GM18511 (cell line): ENCODE data around the gene SELENOO.
"Not testable (repeated sequence)": the region's sequence is repeated elsewhere in the genome, so short reads cannot be mapped to it uniquely, and the experiment has no call there.

Experiments
- ATAC-seq: cut with Tn5 transposase; IDR thresholded peaks from one replicate; pipeline ENCODE4 v1.9.1; 2021; ENCODE audit warnings: mild to moderate bottlenecking, moderate library complexity; ENCODE audit not compliant: unreplicated experiment

Gene SELENOO, protein sequence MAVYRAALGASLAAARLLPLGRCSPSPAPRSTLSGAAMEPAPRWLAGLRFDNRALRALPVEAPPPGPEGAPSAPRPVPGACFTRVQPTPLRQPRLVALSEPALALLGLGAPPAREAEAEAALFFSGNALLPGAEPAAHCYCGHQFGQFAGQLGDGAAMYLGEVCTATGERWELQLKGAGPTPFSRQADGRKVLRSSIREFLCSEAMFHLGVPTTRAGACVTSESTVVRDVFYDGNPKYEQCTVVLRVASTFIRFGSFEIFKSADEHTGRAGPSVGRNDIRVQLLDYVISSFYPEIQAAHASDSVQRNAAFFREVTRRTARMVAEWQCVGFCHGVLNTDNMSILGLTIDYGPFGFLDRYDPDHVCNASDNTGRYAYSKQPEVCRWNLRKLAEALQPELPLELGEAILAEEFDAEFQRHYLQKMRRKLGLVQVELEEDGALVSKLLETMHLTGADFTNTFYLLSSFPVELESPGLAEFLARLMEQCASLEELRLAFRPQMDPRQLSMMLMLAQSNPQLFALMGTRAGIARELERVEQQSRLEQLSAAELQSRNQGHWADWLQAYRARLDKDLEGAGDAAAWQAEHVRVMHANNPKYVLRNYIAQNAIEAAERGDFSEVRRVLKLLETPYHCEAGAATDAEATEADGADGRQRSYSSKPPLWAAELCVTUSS

DNA sequence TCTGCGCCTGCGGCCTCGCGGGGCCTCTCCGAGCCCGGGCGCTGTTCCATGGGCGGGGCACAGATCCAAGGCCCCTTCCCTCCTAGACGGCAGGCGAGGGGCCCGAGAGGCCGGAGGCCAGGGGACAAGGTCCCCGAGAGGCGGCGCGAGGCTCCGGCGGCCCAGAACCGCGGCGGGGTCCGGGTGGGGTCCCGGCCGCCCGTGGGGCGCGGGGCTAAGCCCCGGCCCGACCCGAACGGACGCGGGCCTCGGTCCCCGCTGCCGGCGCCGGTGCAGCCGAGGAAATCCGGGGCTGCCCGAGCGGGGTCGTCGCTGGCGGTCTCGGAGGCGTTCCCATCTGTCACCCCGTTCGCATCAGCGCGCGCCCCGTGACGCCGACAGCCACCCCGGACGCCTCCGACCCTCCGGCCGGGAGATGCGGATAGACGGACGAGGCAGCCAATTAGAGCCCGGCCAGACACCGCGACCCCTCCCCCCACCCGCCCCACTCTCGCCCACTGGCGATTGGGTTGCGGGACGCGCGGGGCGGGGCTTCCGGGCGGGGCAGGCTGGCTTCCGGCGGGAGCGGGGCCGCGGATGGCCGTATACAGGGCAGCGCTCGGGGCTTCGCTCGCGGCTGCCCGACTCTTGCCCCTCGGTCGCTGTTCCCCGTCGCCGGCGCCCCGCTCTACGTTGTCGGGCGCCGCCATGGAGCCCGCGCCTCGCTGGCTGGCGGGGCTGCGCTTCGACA, at the start of gene SELENOO:
Gene SELENOO (plus strand): TSS at position 551 of the 730 bp plus-strand sequence. CDS start 26 bp downstream, at position 577.
- ATAC-seq, result peak; percentile 78

DNA sequence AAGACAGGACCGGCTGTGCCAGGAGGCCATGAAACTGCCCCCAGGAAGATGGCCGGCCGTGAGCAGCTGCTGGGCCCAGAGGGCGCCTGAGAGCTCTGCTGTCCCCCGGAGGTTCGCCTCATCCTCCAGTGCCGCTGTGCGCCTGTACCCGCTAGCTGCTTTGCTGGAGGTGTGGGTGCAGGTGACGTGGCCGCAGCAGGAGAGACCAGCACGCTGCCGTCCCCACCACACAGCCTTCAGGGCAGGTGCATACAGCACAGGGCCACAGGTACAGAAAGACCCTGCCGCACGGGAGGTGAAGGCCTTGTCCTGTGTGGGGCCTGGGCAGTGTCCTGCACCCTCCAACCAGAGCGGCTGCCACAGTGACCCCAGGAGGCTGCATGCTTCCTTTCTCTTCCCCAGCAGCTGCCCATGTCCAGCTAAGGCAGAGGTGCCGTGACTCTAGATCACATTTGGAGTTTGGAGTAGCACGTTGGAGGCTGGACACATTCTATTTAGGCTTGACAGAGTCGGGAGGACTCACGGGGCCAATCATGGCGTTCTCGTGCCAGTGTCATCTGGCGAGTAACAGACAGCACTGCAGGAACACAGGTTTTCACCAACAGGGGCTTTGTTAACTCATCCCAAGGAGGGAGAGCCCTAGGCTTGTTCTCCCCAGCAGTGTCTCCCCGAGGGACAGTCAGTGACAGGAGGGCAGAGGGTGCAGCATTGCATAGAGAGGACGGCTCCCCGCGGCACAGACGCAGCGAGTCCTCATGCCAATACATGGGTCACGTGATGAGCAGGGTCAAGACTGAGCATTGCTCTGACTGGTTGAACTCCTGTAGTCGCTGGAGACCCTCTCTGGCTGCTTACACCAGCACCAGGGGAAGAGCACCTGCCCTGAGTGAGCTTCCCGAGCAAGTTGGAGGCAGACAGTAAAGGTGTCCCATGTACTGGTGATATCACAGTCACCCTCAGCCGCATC, 49.0 kb upstream of the SELENOO start:
- ATAC-seq, result no peak

DNA sequence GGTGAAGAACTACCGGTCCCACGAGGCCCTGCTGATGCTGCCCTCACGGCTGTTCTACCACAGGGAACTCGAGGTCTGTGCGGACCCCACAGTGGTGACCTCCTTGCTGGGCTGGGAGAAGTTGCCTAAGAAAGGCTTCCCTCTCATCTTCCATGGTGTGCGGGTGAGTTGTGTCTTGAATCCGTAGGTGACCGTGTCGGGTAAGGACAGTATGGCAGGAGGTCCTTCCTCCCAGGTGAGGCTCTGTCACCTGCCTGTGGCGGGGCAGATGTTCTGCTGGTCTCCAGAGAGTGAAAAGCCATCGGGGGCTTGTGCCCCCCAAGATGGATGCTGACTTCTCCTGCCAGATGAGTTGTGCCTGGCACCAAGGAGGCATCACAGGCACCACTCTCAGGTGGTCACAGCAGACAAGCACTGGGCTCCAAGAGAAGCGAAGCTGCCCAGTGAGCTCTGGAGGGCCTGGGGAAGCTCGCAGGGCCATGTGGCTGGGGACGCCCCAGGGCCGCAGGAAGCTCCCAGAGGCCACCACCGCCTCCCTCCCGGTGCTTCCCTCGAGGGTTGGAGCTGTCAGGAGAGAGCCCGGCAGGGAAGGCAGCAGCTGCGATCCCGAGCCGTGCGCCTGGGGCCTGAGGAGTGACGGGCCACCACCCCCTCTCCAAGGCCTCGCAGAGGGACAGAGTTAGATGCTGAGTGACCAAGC, 47.6 kb upstream of the SELENOO start:
- ATAC-seq, result no peak

DNA sequence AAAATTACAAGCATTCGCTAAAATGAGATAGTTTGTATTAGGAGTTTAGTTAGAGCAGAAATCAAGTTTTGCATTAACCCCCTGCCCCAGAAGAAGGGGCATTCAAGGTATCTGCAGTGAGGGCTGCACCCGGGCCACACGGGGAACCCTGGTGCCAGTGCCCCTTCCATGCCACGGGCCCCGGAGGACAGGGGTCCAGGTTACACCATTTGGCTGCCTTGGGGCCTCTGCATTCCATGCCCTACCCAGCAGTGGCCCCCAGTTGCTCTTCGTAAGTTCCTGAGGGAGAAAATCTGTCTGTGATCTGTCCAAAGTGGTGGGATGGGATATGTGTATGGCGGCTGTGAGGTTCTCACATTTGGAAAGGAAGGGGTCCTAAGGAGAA, 47.1 kb upstream of the SELENOO start:
- ATAC-seq, result no peak

DNA sequence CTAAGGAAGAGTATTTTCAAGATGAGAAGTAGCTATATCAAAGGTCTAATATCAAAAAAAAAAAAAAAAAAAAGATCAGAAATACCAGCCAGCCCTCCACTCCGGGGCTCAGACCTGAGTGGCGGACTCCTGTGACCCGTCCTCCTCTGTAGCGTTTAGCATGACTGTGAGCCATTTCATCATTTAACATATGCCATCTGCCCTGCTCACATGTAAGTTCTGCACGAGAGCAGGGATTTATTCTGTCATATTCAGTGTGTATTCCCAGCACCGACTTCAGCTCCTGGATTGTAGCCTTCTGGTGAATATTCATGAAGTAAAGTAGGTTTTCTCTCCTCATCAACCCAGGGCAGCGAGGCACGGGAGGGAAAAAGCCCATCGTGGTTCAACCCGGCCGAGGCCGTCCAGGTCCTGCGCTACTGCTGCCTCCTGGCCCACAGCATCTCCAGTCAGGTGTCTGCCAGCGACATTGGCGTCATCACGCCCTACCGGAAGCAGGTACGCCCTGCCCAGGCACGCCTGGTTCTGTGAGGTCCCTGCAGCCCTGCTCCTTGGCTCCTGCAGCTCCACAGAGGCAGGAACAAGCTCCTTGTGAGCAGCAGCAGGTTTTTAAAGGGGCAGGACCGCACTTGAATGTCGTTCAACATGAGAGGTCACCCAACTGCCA, 43.0 kb upstream of the SELENOO start:
- no peak for ATAC-seq

DNA sequence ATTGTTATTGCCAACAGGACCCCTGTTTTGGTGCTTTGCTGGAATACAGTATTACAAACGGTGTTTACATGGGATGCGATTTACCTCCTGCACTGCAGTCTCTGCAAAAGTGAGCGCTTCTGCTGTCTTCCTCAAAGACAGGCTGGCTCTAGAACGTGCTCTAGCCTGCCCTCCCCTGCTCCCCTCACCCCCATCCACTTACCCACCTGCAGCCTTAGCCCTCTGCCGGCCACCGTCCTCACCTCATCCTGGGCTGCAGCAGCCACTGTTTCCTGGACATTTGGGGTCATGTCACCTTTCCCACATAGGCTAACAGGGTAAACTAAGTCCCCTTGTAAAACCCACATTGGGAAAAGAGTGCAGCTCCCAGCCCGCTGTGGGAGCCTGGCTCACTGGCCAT, 39.9 kb upstream of the SELENOO start:
- ATAC-seq, result no peak

DNA sequence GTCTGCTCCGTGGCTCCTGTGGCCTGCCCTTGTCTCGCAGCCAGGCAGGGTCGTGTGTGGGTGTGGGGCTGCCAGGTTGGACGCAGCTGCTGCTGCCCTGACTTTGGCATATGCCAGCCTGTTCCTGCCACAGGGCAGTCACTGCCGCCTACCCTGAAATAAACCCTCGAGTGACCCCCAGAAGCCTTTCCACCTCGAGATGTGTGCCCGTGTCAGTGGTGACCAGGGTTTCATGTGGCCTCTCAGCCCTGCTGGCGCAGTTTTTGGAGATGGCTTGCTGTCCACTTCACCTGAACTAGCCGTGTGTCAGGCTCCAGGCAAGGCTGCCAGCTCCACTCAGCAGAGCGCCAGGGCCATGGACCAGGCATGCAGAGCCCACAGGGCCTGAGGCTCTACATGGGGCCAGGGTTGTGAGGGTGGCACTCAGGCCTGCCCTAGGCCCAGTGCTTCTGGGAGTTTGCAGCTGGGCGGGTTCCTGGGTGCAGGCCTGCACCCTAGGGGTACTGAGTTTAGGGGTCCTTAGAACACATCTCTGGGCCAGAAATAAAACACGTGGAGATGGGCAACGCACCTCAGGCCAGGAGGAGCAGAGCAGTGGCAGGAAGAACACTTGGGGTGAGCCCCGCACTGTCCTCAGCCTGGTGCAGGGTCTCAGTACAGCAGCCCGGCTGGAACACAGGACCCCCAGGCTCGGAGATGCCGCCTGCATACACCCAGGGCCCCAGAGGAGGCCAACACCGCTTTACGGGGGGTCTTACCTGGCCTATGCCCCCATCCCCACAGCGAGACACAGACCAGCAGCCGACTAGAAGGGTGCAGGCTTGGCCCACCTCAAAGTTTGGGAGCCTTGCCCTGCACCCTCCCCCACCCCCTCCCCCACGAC, 39.1 kb upstream of the SELENOO start:
- ATAC-seq, result no peak

DNA sequence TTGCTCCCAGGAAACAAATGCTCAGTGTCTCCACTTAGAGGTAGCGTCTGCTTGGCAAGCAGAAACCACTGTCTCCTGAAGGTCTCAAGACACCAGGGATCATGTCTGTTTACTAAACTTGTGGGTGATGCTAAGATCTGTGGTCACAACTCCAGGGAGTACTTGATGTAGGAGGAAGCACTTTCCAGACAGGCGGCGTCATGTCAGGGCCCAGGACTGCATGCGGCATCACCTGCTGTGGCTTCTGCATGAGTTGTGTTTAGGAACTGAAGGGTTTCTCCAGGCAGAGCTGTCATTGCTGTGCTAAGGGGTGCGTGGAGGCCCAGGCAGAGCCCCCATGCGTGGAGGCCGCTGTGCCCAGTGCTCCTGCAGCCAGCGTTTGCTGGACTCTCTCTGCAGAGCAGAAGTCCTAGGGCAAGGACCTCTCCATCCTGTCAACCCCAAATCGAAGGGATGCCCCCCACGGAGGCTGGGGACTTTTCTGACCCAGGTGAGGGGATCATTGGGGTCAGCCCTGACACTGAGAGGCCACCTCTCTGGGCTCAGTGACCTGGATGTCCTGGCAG, 38.3 kb upstream of the SELENOO start:
- no peak for ATAC-seq

DNA sequence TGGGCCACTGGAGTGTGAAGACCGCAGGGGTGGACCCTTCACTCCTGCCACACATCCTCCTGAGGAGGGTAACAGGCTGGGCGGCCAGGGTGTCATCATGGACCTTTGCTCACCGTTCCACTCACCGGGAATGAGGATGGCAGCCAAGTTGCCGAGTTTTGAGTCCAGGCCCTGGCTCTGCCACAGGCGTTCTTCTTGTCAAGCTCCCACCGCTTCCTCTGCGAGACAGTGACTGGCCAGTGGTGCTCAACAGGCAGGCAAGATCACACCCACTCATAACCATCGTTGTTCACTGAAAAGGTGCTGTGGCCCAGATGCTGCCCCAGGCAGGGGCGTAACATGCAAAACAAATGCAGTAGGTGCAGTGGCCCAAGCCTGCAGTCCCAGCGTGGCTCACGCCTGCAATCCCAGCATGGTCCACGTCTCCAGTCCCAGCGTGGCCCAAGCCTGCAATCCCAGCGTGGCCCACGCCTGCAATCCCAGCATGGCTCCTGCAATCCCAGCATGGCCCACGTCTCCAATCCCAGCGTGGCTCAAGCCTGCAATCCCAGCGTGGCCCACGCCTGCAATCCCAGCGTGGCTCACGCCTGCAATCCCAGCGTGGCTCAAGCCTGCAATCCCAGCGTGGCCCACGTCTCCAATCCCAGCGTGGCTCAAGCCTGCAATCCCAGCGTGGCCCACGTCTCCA, 35.2 kb upstream of the SELENOO start:
- no peak for ATAC-seq

DNA sequence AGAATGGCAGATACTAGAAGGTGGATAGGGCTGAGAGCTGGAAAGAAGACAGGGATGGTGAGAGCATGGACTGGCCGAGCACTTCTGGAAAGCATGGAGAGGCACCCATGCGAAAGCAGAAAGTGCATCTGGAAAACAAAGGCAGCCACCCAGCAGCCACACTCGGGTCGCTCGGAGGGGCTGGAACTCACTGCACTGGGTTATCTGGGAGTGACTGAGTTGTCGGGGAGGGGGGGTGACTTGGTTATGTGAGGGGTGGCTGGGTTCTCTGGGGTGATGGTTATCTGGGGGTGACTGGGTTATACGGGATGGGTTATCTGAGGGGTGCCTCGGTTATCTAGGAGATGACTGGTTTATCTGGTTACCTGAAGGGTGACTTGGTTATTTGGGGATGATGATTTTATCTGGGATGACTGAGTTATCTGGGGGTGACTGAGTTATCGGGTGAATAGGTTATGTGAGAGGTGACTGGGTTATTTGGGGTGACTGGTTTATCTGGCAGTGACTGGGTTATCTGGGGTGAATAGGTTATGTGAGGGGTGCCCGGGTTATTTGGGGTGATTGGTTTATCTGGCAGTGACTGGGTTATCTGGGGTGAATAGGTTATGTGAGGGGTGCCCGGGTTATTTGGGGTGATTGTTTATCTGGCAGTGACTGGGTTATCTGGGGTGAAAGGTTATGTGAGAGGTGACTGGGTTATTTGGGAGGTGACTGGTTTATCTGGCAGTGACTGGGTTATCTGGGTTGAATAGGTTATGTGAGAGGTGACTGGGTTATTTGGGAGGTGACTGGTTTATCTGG, 32.9 kb upstream of the SELENOO start:
- no peak for ATAC-seq

DNA sequence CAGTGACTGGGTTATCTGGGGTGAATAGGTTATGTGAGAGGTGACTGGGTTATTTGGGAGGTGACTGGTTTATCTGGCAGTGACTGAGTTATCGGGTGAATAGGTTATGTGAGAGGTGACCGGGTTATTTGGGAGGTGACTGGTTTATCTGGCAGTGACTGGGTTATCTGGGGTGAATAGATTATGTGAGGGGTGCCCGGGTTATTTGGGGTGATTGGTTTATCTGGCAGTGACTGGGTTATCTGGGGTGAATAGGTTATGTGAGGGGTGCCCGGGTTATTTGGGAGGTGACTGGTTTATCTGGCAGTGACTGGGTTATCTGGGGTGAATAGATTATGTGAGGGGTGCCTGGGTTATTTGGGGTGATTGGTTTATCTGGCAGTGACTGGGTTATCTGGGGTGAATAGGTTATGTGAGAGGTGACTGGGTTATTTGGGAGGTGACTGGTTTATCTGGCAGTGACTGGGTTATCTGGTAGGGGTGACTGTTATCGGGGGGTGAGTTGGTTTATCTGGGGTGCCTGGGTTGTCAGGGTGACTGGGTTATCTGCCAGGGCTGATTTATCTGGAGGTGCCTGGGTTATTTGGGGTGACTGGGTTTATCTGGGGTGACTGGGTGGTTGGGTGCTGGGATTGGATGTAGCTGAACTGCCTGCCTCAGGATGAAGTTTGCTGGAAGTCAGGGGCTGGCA, 32.2 kb upstream of the SELENOO start:
- not testable (repeated sequence) for ATAC-seq

DNA sequence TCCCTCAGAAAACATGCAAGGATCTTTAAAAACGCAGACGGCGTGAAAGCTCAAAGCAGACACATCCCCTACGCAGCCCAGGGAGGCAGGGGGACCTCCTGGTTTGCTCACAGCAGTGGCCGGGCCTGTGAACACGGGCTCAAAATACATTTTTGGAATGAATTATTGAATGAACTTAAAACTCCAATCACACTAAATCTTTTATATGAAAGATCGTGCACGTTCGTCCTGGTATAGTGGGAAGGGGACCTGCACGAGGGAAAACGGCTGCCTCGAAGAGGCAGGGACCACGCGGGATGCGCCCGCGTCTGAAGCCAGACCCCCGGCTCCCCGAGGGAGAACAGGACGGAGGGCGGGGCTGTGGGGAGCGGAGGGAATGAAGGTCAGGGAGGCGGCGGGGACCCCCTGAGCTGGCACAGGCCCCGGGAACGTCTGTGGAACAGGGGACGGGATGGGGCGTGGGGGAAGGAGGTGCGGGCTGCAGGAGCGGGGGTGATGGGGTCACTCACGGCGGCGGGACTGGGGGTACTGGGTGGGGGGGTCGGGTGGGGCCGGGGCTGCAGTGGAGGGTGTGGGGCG, 31.5 kb upstream of the SELENOO start:
- no peak for ATAC-seq

DNA sequence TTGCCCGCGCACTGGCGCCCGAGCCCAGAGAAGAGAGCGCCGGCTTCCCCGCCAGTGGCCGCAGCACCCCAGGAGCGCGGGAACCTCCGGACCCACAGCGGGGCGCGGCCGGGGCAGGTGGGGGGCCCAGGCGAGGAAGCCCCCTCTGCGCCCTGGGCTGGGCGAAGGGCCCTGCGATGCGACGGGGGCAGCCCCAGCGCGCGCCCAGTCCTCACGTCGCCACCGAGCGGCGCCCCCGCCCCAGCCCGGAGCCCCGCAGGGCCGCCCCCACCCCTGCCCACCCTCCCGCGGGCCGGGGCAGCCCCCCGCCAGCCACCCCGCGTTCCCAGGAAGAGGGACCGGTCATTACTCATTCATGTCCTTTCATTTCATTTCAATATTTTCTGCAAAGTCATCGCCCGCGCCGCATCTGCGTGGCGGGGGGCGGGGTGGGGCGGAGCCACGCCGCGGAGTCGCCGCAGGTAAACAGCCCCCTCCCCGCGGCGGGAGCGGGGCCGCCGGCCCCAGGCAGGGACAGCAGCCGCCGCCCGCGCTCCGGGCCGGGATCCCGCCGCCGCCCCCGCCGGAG, 31.0 kb upstream of the SELENOO start:
- no peak for ATAC-seq

DNA sequence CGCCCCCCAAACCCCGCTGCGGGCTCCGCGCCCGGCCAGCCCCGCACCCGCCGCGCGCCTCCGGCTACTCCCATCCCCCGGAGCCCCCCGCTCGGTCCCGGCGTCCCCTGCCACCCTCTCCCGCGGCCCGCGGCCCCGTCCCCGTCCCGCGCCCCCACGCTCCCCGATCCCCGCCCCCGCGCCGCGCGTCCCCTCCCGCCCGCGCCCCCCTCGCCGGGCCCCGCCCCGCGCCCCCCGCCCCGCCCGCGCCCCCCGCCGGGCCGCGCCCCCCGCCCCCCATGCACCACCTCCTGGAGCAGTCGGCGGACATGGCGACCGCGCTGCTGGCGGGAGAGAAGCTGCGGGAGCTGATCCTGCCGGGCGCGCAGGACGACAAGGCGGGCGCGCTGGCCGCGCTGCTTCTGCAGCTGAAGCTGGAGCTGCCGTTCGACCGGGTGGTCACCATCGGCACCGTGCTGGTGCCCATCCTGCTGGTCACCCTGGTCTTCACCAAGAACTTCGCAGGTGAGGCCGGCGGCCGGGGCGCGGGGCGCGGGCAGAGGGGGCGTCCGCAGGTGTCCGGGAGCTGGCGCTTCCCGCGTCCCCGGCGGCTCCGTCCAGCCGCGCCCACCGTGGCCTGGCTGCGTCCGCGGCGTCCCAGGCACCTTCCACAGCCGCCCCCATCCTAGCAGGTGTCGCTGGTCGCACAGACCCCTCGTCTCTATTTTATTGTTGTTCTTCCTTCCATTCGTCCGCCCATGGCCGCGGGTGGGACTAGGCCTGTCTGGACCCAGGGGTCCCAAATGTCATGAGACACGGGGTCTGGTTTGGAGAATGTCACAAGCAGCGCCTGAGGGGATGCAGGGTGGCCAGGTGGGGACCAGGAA, 30.1 kb upstream of the SELENOO start, which contains the start of gene PANX2:
Gene PANX2 (plus strand): TSS at position 279 of the 866 bp plus-strand sequence. CDS start 0 bp downstream, at position 279.
- ATAC-seq, result no peak
